GM12874 (cell line): ENCODE data around the gene INPP5A.

Experiments used
- TF ChIP-seq, protein P1 (sequence below): IDR thresholded peaks from 2 replicates; pipeline ENCODE4 v1.5.1; 2011; ENCODE audit warnings: low read depth, mild to moderate bottlenecking, control low read depth, low read length, moderate library complexity; ENCODE audit not compliant: insufficient read depth

INPP5A gene

DNA sequence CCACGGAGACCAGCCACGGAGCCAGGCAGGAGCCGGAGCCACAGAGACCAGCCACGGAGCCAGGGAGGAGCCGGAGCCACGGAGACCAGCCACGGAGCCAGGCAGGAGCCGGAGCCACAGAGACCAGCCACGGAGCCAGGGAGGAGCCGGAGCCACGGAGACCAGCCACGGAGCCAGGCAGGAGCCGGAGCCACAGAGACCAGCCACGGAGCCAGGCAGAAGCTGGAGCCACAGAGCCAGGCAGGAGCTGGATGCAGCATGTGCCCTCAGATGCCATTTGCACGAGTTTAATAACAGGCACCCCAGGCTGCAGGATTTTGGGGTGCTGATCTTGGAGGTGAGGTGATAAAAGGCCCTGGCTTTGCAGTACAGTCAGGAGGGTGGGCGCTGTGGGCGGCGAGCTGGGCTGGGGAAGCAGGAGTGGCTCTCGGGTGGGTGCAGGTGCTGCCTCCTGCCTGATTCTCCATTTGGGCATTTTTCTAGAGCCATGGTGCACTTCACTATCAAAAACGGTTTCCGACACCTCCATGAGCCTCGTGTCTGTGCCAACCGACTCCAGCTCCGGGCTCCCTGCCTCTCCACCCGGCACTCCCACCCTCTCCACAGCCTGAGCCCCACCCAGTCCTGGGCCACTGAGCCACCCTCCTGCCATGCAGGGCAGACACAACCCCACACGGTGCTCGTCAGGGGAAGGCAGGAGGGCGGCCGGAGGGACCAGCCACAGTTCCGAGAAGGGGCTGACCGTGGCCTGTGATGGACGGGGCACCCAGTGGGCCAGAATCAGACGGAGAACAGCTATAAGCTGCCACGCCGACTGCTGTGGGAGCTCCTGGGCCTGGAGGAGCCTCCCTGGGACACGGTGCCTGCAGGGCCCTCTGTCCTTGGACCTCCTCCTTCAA, 289.2 kb downstream of the INPP5A start:
- TF ChIP-seq, protein P1, sequence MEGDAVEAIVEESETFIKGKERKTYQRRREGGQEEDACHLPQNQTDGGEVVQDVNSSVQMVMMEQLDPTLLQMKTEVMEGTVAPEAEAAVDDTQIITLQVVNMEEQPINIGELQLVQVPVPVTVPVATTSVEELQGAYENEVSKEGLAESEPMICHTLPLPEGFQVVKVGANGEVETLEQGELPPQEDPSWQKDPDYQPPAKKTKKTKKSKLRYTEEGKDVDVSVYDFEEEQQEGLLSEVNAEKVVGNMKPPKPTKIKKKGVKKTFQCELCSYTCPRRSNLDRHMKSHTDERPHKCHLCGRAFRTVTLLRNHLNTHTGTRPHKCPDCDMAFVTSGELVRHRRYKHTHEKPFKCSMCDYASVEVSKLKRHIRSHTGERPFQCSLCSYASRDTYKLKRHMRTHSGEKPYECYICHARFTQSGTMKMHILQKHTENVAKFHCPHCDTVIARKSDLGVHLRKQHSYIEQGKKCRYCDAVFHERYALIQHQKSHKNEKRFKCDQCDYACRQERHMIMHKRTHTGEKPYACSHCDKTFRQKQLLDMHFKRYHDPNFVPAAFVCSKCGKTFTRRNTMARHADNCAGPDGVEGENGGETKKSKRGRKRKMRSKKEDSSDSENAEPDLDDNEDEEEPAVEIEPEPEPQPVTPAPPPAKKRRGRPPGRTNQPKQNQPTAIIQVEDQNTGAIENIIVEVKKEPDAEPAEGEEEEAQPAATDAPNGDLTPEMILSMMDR = no peak

DNA sequence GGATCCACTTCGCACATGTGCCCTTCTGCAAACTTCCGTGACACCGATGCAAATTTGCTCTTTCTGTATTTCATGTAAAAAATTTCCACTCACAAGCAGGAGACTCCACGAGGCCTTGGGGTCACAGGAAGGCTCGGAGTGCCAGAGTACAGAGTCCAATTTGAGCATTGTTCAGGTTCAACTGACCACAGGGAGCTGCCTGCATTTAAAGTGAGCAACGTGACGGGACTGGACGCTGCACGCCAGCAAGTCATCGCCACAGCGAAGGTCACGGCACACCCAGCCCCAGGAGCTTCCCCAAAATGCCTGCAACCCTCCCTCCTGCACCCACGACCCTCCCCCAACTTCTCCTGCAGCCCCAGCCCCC, 289.8 kb downstream of the INPP5A start:
- TF ChIP-seq, protein P1 = no peak

DNA sequence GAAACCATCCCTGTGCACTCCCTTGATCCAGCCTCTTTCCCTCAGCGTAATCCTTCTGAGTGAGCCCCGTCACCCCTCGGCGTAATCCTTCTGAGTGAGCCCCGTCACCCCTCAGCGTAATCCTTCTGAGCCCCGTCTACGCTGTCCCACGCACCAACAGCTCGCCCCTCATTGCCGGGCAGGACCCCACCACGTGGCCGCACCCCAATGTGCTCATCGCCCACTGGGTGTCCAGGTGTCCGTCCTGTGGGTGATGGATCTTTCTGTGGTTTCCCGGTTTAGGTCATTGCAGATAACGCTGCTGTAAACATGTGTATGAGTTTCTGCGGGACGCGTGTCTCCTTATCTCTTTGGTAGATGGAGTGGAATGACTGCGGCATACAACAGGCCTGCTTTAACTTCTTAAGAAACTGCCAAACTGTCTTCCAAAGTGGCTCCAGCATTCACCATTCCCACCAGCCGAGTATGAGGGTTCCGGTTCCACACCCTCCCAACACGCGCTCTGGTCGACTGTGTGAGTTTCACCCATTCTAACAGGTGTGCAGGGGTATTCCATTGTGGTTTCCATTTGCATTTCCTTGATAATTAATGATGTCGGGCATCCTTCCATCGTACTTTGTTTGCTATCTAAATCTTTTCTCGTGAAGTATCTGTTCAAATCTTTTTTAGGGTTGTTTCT, 290.4 kb downstream of the INPP5A start:
- TF ChIP-seq, protein P1 = no peak

DNA sequence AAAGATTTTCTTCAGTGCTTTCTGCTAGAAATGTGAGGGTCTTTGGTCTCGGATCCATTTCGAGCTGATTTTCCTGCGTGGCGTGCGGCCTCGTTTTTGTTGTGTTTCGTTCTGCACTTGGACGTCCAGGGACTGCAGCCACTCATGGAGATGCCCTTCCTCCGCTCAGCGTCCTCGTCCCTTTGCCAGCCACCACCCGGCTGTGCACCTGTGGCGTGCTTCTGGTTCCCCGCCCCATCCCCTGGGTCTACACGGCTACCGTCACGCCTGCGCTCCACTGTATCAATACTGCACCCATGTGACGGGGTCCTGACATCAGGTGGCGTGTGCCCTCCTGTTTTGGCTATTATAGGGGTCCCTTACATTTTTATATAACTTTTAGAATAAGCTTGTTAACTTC, 291.1 kb downstream of the INPP5A start:
- TF ChIP-seq, protein P1 = no peak

DNA sequence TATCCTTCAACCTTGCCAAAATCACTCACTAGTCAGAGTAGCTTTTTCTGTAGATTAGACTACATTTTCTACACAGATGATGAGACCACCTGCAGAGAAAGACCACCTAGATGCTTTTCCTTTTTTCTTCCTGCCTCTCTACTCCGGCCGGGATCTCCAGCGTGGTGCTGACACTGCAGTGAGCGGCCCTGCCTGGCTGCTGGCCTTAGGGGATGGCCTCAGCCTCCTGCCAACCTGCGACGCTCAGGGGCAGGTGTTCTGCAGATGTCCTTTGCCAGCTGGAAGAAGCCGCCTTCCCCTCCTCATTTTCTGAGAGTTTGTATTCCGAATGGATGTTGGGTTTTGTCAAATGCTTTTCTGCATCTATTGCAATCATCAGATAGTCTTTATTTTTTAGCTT, 291.8 kb downstream of the INPP5A start:
- TF ChIP-seq, protein P1 = no peak

DNA sequence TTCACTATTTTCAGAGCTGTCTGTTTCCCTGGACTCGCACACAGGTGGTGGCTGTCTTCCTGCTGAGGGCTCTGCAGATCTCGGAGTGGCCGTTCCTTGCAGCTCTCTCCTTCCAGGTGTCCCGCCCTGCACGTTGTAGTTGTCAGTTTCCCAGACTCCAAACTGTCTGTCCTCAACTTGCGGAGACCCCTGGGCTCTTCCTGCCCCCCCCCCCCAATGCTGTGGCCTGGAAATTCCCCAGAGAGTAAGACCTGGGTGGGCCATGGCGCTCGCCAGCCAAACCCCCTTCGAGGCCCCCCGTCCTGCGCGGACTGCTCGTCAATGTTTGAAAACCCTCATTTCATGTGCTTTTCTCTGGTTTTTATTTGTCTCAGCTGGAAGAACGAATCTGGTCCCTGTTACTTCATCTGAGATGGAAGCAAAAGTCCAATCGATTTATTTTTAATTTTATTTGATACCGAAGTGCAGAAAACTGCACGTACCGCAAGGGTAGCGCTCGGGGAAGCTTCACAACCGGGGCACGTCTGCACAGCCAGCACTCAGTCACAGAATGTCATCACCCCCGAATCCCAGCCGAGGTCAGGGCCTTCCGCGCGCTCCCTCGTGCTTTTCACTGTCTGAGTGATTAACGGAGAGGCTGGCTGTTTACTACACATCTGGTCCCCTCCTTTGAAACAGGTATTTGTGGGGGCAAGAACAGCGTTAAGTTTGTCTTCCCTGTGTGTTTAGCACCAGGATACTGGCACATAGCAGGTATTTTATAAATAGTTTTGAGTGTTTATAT, 294.8 kb downstream of the INPP5A start:
- TF ChIP-seq, protein P1 = no peak
